ENCODE measurements around the gene HNF1A. TPM values are rescaled to one million over a fixed set of nuclear protein-coding genes. Genes with fewer than 3 reads are reported as not detected.

The HNF1A gene
- total RNA-seq, 2 experiments from 2014 or later, result not detected

- ChIA-PET CTCF (interaction anchor here (1.2 to 1.9 kb wide), 2 partner anchors 15 to 105 kb away, joined by 4 to 7 read pairs; no protein-coding TSS in a partner anchor), POLR2A (no interaction called here)
Observed at GRCh38 chr12:120956579-120957300, 21.6 kb upstream of the HNF1A start.

- ChIA-PET POLR2A (interaction anchor here (0.6 to 1.2 kb wide), 2 partner anchors 54 to 77 kb away, joined by 8 read pairs; no protein-coding TSS in a partner anchor), CTCF (interaction anchor here (0.5 to 2.6 kb wide), 7 partner anchors 13 to 244 kb away, joined by 3 to 10 read pairs (median 3); no protein-coding TSS in a partner anchor)
Observed at GRCh38 chr12:120959111-120959878, 19.0 kb upstream of the HNF1A start.

GRCh38 chr12:120960657-120961056 lies 17.7 kb upstream of the HNF1A start:
- POLR2A ChIA-PET, result interaction anchor here (1.2 kb wide), 1 partner anchor 76 kb away, joined by 8 read pairs; no protein-coding TSS in a partner anchor

GRCh38 chr12:120961604-120962531 lies 16.5 kb upstream of the HNF1A start:
- POLR2A ChIA-PET, result interaction anchor here (0.9 to 1.0 kb wide), 2 partner anchors 10 to 176 kb away, joined by 3 to 4 read pairs; no protein-coding TSS in a partner anchor
- CTCF ChIA-PET, result interaction anchor here (0.5 to 2.6 kb wide), 4 partner anchors 10 to 312 kb away, joined by 3 to 10 read pairs (median 4); no protein-coding TSS in a partner anchor

More at GRCh38 chr12:120960657-120961056, 17.7 kb upstream of the HNF1A start:
- CTCF ChIA-PET, result interaction anchor here (1.3 to 2.6 kb wide), 2 partner anchors 11 to 104 kb away, joined by 3 to 10 read pairs; no protein-coding TSS in a partner anchor

GRCh38 chr12:120962532-120963020 lies 15.8 kb upstream of the HNF1A start:
- CTCF ChIA-PET, result interaction anchor here (0.5 to 1.5 kb wide), 3 partner anchors 9 to 313 kb away, joined by 3 to 5 read pairs (median 4); no protein-coding TSS in a partner anchor
- POLR2A ChIA-PET, result interaction anchor here (0.9 to 1.0 kb wide), 2 partner anchors 9 to 177 kb away, joined by 3 to 4 read pairs; no protein-coding TSS in a partner anchor

- CTCF ChIA-PET, result interaction anchor here (0.6 kb wide), 1 partner anchor 145 kb away, joined by 3 read pairs; no protein-coding TSS in a partner anchor
- POLR2A ChIA-PET, result no interaction called here
Observed at GRCh38 chr12:120964298-120964697, 14.0 kb upstream of the HNF1A start.

- CTCF ChIA-PET, result no interaction called here
Observed at GRCh38 chr12:120965534-120966091, 12.7 kb upstream of the HNF1A start.

GRCh38 chr12:120970310-120970709 lies 8.0 kb upstream of the HNF1A start:
- CTCF ChIA-PET, result no interaction called here
- POLR2A ChIA-PET, result no interaction called here

More at GRCh38 chr12:120965534-120966091, 12.7 kb upstream of the HNF1A start:
- POLR2A ChIA-PET, result no interaction called here

- POLR2A ChIA-PET, result interaction anchor here (0.6 to 0.8 kb wide), 3 partner anchors 9 to 153 kb away, joined by 3 to 5 read pairs (median 4); no protein-coding TSS in a partner anchor
Observed at GRCh38 chr12:120971299-120972180, 6.8 kb upstream of the HNF1A start.

GRCh38 chr12:120972870-120973543 lies 5.3 kb upstream of the HNF1A start:
- ChIA-PET CTCF (interaction anchor here (1.1 to 2.5 kb wide), 7 partner anchors 8 to 346 kb away, joined by 3 to 10 read pairs (median 4); no protein-coding TSS in a partner anchor), POLR2A (no interaction called here)

More at GRCh38 chr12:120971299-120972180, 6.8 kb upstream of the HNF1A start:
- CTCF ChIA-PET, result interaction anchor here (0.6 to 2.5 kb wide), 24 partner anchors 9 to 389 kb away, joined by 3 to 10 read pairs (median 4); partner anchors contain the start of gene UNC119B

GRCh38 chr12:120977531-120978295 lies 630 bp upstream of the HNF1A start:
- ChIA-PET CTCF (no interaction called here), POLR2A (no interaction called here)

- ChIA-PET POLR2A (no interaction called here), CTCF (no interaction called here)
Observed at GRCh38 chr12:120979220-120979861, 998 bp downstream of the HNF1A start.

- ChIA-PET POLR2A (no interaction called here), CTCF (interaction anchor here (0.7 to 1.2 kb wide), 2 partner anchors 8 to 12 kb away, joined by 3 to 4 read pairs; no protein-coding TSS in a partner anchor)
Observed at GRCh38 chr12:120979862-120980696, 1.7 kb downstream of the HNF1A start.

- POLR2A ChIA-PET, result no interaction called here
Observed at GRCh38 chr12:120980800-120981368, 2.5 kb downstream of the HNF1A start.

More at GRCh38 chr12:120980800-120981368, 2.5 kb downstream of the HNF1A start:
- CTCF ChIA-PET, result interaction anchor here (0.7 to 1.2 kb wide), 3 partner anchors 8 to 11 kb away, joined by 3 to 4 read pairs (median 3); no protein-coding TSS in a partner anchor
